GM18873 (cell line): Measurements from ENCODE around the gene RAB21.
A peak's percentile ranks its signal among the peaks of the same experiment; 100 is the strongest.
"Not testable (repeated sequence)": the region's sequence is repeated elsewhere in the genome, so short reads cannot be mapped to it uniquely, and the experiment has no call there.

Source experiments
- ATAC-seq: cut with Tn5 transposase; IDR thresholded peaks from one replicate; pipeline ENCODE4 v1.9.1; 2021; ENCODE audit warnings: mild to moderate bottlenecking, moderate library complexity, moderate number of reproducible peaks; ENCODE audit not compliant: unreplicated experiment, low FRiP score

The RAB21 gene

DNA sequence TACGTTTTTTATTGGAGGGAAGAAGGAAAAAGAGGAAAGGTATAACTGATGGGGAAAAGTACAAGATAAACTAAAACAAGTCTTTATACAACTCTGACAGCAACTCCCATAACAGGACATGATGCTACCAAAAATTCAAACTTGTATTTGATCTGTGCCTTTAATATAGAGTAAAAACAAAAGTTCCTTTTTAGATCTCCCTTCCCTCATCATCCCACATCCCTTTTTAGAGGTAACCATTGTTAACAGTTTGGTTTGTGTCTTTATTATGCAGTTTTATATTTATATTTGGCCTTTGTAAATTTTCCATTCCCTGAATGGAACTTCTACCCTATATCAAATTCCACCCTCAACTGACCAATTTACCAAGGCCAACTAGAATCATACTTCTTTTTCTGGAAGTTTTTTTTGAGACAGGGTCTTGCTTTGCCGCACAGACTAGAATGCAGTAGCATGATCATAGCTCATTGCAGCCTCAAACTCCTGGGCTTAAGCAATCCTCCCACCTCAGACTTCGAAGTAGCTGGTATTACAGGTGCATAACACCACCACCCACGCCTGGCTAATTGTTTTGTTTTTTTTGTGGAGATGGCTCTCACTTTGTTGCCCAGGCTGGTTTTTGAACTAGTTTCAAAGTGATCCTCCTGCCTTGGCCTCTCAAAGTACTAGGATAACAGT lies 36.9 kb downstream of the RAB21 start:
- no peak for ATAC-seq

GRCh38 chr12:71792599-71792998 lies 37.9 kb downstream of the RAB21 start:
- ATAC-seq = no peak

DNA sequence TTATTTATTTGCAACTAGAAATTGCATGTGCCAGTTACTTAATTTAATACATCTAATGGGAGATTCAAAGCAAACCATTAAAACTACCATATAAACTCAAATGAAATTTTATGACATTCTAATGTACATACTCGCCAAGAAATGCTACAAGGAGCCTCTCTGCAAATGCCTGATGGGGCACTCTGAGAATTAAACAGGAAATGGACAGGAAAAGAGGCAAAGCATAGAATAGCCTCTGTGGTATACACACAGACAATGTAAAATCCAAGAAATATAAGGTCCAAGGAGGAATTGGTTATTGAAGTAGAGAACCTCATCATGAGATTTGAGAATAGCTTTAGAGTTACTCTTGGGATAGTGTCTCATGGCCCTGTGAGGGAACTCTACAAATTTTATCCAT lies 41.2 kb downstream of the RAB21 start:
- ATAC-seq = no peak

DNA sequence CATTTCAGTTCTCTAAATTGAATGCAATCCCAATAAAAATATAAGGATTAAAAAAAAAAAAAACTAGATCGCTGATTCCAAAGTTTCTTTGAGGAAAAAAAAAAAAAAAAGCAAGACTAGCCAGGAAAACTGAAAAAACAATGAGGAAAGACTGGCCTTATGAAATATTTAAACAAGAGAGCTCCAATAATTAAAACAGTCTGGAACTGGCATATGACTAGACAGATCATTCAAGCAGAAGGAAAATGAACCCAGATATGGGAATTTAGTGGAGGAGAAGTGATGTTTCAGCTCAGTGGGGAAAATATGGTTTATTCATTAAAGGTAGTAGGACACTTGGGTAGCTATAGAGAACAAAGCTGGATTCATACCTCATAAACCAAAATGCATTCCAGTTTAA lies 42.9 kb downstream of the RAB21 start:
- ATAC-seq = no peak

GRCh38 chr12:71799106-71799505 lies 44.4 kb downstream of the RAB21 start:
- no peak for ATAC-seq

GRCh38 chr12:71800177-71800576 lies 45.5 kb downstream of the RAB21 start:
- no peak for ATAC-seq

- no peak for ATAC-seq
Measured at GRCh38 chr12:71804505-71804904, 49.8 kb downstream of the RAB21 start.

GRCh38 chr12:71810921-71811320 lies 56.3 kb downstream of the RAB21 start:
- ATAC-seq = no peak

DNA sequence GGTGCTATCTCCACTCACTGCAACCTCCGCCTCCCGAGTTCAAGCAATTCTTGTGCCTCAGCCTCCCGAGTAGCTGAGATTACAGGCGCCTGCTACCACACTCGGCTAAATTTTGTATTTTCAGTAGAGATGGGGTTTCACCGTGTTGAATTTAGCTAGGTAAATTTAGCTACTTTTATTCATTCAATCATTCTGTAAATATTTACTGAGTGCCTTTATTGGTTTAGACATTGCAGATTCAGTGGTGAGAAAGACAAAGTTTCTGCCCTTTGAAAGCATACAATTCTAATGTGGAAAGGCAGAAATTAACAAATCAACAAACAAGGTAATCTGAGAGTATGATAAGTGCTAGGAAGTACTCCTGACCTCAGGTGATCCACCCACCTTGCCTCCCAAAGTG lies 60.6 kb downstream of the RAB21 start:
- not testable (repeated sequence) for ATAC-seq

DNA sequence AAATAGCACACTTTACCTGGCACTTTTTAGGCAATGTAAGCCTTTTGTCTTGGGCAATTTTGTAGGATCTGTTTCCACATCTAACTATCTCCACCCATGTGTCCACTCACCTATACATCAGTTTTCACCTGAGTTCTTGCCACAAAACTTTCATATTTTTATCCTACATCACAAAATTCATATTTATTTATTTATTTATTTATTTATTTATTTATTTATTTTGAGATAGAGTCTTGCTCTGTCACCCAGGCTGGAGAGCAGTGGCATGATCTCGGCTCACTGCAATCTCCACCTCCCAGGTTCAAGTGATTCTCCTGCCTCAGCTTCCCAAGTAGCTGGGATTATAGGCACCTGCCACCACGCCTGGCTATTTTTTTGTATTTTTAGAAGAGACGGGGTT lies 67.4 kb downstream of the RAB21 start:
- ATAC-seq = not testable (repeated sequence)

- no peak for ATAC-seq
Measured at GRCh38 chr12:71828813-71829212, 74.2 kb downstream of the RAB21 start.

GRCh38 chr12:71837356-71837755 lies 82.7 kb downstream of the RAB21 start:
- no peak for ATAC-seq

DNA sequence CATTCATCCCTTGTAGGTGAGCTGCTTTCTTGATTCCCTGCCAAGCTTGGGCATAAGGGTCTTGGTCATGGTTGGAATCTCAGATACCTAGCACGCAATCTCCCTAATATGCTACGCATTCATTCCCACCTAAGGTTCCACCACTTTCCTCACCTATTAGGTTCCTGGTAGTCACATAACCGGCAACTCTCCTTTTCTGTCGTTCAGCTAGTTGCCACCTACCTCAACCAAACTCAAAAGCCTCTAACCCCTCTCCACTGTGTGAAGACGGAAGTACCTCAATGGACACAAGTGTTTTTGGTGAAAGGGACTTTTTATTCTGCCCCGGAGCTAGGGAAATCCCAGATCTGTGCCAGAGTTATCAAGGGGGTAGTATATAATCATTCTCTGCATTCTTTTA lies 83.6 kb downstream of the RAB21 start:
- ATAC-seq = no peak

DNA sequence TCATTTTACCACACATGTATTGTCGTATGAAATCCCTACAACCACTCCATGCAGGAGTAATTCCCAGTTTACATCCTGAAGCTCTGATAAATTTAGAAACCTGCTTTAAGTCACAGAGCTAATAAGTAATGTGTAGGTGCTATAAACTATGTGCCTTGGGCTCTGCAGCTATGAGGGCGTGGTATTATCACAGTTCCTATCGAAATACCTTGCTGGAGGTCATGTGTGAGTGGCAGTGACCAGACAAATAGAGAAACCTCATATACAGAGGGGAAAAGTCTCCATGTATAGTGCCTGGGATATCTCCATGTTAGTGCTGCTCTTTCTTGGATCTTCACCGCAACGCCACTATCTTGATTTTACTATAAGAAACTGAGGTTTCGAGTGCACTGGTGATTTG lies 84.0 kb downstream of the RAB21 start:
- no peak for ATAC-seq

- peak; percentile 21 for ATAC-seq
Measured at GRCh38 chr12:71840231-71840847, 85.7 kb downstream of the RAB21 start.

DNA sequence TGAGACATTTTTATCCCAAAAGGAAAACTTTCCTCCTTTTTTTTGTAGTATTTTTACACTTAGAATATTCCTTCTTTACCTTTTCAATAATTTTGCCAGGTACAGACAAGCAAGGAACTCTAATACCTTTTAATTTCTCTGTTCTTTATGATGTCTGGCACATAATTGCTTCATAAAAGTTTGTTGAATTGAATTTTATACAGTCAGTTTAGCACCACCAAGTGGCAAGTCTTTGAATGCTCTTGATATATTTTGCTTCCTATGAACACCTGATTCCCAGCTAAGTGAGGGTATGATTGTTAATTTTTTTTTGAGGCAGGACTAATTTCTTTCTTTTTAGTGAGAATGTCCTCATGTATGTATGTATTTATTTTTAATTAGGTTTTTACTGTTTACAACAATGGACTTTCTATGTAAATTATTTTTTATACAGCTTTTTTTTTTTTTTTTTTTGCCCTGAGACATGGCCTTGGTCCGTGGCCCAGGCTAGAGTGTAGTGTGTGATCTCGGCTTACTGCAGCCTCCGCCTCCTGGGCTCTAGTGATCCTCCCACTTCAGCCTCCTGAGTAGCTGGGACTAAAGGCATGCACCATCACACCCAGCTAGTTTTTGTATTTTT lies 91.8 kb downstream of the RAB21 start:
- no peak for ATAC-seq

GRCh38 chr12:71848212-71848611 lies 93.5 kb downstream of the RAB21 start:
- no peak for ATAC-seq

DNA sequence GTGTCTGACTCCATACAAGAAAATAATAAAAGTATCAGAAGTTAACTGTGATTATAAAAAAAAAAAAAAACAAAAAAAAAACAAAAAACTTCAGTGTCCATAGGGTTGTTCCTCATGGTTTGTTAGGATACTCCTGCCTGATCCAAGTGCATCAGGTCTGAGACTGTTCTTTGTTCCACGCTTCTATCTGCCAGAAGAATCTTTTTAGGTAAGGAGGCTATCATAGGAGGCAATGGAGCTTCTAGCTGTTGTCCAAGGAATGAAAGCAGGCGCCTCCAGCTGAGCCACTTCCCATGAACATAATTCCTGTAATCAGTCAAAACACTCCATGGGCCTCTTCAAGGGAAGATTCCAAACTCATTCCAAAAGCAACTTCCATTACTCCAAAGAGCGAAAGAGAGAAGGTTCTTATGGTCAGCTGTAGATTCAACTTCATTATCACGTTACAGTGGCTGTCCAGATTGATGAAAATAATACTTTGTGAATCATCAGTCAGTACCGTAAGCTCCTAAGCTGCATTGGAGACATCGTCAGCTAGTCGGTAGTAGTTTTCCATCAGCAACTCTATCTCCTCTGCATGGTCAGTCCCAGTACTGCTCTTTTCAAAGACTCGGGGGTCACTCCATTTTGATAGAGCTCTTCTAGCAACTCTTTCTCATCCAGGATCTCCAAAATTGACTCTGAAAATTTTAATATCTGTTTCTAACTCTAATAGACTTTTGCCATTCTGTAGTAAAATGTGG lies 94.6 kb downstream of the RAB21 start:
- ATAC-seq = no peak
